ENCODE results near the gene U2AF2.

Gene U2AF2

DNA sequence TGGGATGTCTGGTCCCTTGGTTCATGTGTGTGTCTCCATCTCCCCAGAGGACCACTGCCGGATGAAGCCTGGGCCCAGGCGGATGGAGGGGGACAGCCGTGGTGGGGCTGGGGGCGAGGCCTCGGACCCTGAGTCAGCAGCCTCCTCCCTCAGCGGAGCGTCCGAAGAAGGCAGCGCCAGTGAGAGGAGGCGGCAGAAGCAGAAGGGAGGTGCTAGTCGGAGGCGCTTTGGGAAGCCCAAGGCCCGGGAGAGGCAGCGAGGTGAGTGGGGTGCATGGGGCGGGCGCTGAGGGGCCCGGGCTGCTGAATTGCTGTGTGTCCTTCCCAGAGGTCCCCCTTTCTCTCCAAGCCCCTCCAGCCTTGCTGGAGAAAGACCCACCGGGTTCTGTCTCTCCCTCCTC, 3.6 kb upstream of the U2AF2 start:
- no peak overlapping the region for H2AFZ ChIP-seq (ENCODE audit: low read length)
- no peak for DNase-seq
- no peaks in the 10 kb centered on the region for H3K27me3 ChIP-seq (replicated peaks; ENCODE audit: insufficient read depth, low read length)
- no peaks in the 10 kb centered on the region for H3K9me3 ChIP-seq (replicated peaks; ENCODE audit: insufficient read depth, low read length)
- H3K36me3 ChIP-seq (replicated peaks; ENCODE audit: insufficient read depth, low read length) = no peaks in the 10 kb centered on the region
- TF ChIP-seq EZH2phosphoT487 (IDR thresholded peaks at IDR 0.05; ENCODE audit: low read length) = no peak
- TF ChIP-seq CTCF (IDR thresholded peaks at IDR 0.05; ENCODE audit: low read length) = no peak
- no peak for TF ChIP-seq EZH2 (optimal IDR thresholded peaks at IDR 0.05; ENCODE audit: low read depth, low read length)
- 0 out of 2 replicates have a peak, but pooled peaks cover 3% of the 10 kb centered on the region for H3K4me1 ChIP-seq (ENCODE audit: low read length)
- H3K4me2 ChIP-seq (ENCODE audit: low read depth, low read length) = no peak overlapping the region
- no peak overlapping the region for H3K27ac ChIP-seq (ENCODE audit: low read length)
- peaks cover 13% of the 10 kb centered on the region for H3K79me2 ChIP-seq (ENCODE audit: low read length)
- peaks cover 10% of the 10 kb centered on the region for H3F3A ChIP-seq (ENCODE audit: insufficient read depth, low read length)
- H3K4me3 ChIP-seq (ENCODE audit: low read length) = no peak overlapping the region
- H3K9ac ChIP-seq (ENCODE audit: low read length) = no peak overlapping the region
- no peaks in the 10 kb centered on the region for H3K9me2 ChIP-seq (replicated peaks; ENCODE audit: insufficient read depth, low read length)
- peaks cover 6% of the 10 kb centered on the region; the same call in 1 of the 2 replicates for H4K20me1 ChIP-seq (ENCODE audit: insufficient read depth, low read length)

DNA sequence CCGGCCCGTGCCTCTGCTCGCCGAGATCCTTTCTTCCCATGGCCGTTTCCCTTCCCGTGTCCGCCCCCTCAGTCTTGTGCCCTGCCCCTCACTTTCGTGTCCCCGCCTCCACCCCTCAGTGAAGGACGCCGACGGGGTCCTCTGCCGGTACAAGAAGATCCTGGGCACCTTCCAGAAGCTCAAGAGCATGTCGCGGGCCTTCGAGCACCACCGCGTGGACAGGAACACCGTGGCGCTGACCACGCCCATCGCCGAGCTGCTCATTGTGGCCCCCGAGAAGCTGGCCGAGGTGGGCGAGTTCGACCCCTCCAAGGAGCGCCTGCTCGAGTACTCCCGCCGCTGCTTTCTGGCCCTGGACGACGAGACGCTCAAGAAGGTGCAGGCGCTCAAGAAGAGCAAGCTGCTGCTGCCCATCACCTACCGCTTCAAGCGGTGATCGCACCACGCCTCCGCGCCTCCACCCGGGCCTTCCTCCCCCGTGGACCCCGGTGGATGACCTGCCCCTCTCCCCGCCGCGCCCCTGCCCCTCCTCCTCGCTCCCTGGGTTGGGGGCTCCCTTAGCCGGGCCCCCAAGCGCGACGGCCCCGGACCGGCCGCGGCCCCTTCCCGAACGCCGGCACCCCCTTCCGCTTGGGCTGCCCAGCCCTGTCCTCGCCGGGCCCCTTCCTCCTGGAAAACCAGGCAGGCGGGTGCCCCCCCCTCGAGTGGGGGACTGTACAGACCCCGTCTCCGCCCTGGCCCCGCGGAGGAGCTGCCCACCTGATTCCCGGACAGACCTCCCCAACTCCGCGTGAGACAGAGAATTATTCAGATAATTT, 2.3 kb upstream of the U2AF2 start:
- Histone ChIP-seq H3K27ac (ENCODE audit: low read length) (no peak overlapping the region), H3K4me3 (ENCODE audit: low read length) (no peak overlapping the region)
- DNase-seq = no peak

DNA sequence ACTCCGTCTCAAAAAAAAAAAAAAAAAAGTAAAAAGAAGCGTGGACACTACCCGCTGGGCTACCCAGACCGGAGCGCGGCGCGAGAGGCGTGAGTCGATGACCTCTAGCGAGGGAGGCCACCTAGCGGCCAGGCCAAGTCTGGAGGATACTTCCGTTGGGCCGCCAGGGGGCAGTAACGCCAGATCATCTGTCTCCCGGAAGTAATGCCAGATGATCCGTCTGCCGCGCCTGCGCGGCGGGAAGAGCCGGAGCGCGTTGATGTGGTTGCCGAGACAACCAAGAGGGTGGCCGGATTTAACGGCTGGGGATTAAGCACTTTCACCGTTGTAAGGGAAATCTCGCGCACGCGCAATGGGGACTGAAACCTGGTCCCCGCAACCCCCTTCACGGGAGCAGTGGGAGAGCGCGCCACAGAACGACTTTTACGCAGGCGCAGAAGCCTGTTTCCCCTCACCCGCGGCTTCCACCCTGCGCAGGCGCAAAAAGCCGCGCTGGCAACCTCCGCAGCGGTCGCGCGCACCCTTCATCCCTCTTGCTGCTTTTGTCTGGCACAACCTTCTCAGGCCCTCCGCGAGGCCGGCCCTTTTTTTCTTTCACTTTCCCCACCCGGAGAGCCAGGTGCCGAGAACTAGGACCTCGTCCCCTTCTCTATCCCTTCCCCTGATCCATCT, 1.0 kb upstream of the U2AF2 start:
- peak; percentile 99 for DNase-seq
- Histone ChIP-seq H3K4me3 (ENCODE audit: low read length) (peak overlapping the region; percentile 79), H2AFZ (ENCODE audit: low read length) (peak overlapping the region; percentile 38), H3K36me3 (replicated peaks; ENCODE audit: insufficient read depth, low read length) (no peaks in the 10 kb centered on the region), H3K79me2 (ENCODE audit: low read length) (peaks cover 39% of the 10 kb centered on the region), H3K9me2 (replicated peaks; ENCODE audit: insufficient read depth, low read length) (no peaks in the 10 kb centered on the region), H3K9ac (ENCODE audit: low read length) (peak overlapping the region; percentile 95), H3K27me3 (replicated peaks; ENCODE audit: insufficient read depth, low read length) (no peaks in the 10 kb centered on the region), H3K9me3 (replicated peaks; ENCODE audit: insufficient read depth, low read length) (no peaks in the 10 kb centered on the region), H4K20me1 (ENCODE audit: insufficient read depth, low read length) (peaks cover 30% of the 10 kb centered on the region), H3K4me2 (ENCODE audit: low read depth, low read length) (peak overlapping the region; percentile 44), H3F3A (ENCODE audit: insufficient read depth, low read length) (peaks cover 4% of the 10 kb centered on the region; the same call in 1 of the 2 replicates), H3K4me1 (ENCODE audit: low read length) (peaks cover 20% of the 10 kb centered on the region; the same call in 1 of the 2 replicates), H3K27ac (ENCODE audit: low read length) (peak overlapping the region; percentile 87)
- TF ChIP-seq EZH2phosphoT487 (IDR thresholded peaks at IDR 0.05; ENCODE audit: low read length) = no peak
- peak; percentile 99 for TF ChIP-seq CTCF (IDR thresholded peaks at IDR 0.05; ENCODE audit: low read length)
- TF ChIP-seq EZH2 (optimal IDR thresholded peaks at IDR 0.05; ENCODE audit: low read depth, low read length) = no peak

More for the DNA sequence above, 2.3 kb upstream of the U2AF2 start:
- Histone ChIP-seq H3K27me3 (replicated peaks; ENCODE audit: insufficient read depth, low read length) (no peaks in the 10 kb centered on the region), H3K79me2 (ENCODE audit: low read length) (peaks cover 26% of the 10 kb centered on the region), H3K9me3 (replicated peaks; ENCODE audit: insufficient read depth, low read length) (no peaks in the 10 kb centered on the region), H3K4me1 (ENCODE audit: low read length) (peaks cover 16% of the 10 kb centered on the region; the same call in 1 of the 2 replicates), H2AFZ (ENCODE audit: low read length) (no peak overlapping the region), H3K36me3 (replicated peaks; ENCODE audit: insufficient read depth, low read length) (no peaks in the 10 kb centered on the region), H3K9me2 (replicated peaks; ENCODE audit: insufficient read depth, low read length) (no peaks in the 10 kb centered on the region), H3K4me2 (ENCODE audit: low read depth, low read length) (no peak overlapping the region), H3K9ac (ENCODE audit: low read length) (no peak overlapping the region), H4K20me1 (ENCODE audit: insufficient read depth, low read length) (peaks cover 19% of the 10 kb centered on the region), H3F3A (ENCODE audit: insufficient read depth, low read length) (peaks cover 5% of the 10 kb centered on the region; the same call in 1 of the 2 replicates)
- no peak for TF ChIP-seq EZH2phosphoT487 (IDR thresholded peaks at IDR 0.05; ENCODE audit: low read length)
- no peak for TF ChIP-seq CTCF (IDR thresholded peaks at IDR 0.05; ENCODE audit: low read length)
- no peak for TF ChIP-seq EZH2 (optimal IDR thresholded peaks at IDR 0.05; ENCODE audit: low read depth, low read length)

Data from MM.1S (cell line).